ENCODE measurements around the gene FOXP1. TPM values are rescaled to one million over a fixed set of nuclear protein-coding genes. Genes with fewer than 3 reads are reported as not detected.

Gene FOXP1
- total and polyA plus RNA-seq, 8 donors: 13.4 to 74.1 (median 44.1) TPM

GRCh38 chr3:70916375-70917055 is 667.0 kb downstream of the FOXP1 start:
- no peak for ATAC-seq
- Histone ChIP-seq H3K9me3 (no peaks in the 10 kb centered on the region), H3K36me3 (no peaks in the 10 kb centered on the region), H3K27ac (no peak overlapping the region), H3K27me3 (no peaks in the 10 kb centered on the region), H3K4me3 (no peak overlapping the region), H3K4me1 (no peaks in the 10 kb centered on the region)
- intact Hi-C loops (cut with DNase I): no loop called here
- FAIRE-seq: no peak
- TF ChIP-seq CTCF (IDR thresholded peaks at IDR 0.05): no peak
- DNase-seq: no peak
- WGBS, 2 donors: 52 to 53% methylated on average over 4 of the region's 4 CpGs

- Histone ChIP-seq H3K36me3 (no peaks in the 10 kb centered on the region), H3K4me3 (no peak overlapping the region), H3K9me3 (no peaks in the 10 kb centered on the region), H3K4me1 (no peaks in the 10 kb centered on the region), H3K27ac (no peak overlapping the region), H3K27me3 (no peaks in the 10 kb centered on the region)
- intact Hi-C loops (cut with DNase I): no loop called here
- ATAC-seq: no peak
- TF ChIP-seq CTCF (IDR thresholded peaks at IDR 0.05): no peak
- no peak for FAIRE-seq
- DNase-seq: no peak
- 87% methylated on average over 1 of the region's 1 CpG for WGBS, 2 donors
Observed at GRCh38 chr3:70914862-70915261, 668.7 kb downstream of the FOXP1 start.

- Histone ChIP-seq H3K27ac (no peak overlapping the region), H3K27me3 (no peaks in the 10 kb centered on the region), H3K36me3 (no peaks in the 10 kb centered on the region), H3K4me1 (no peaks in the 10 kb centered on the region), H3K9me3 (no peaks in the 10 kb centered on the region), H3K4me3 (no peak overlapping the region)
- no peak for DNase-seq
- no peak for ATAC-seq
- no peak for TF ChIP-seq CTCF (IDR thresholded peaks at IDR 0.05)
- 83 to 91% methylated on average over 5 of the region's 5 CpGs for WGBS, 2 donors
- FAIRE-seq: no peak
- intact Hi-C loops (cut with DNase I): no loop called here
Observed at GRCh38 chr3:70911719-70912118, 671.8 kb downstream of the FOXP1 start.

GRCh38 chr3:70905491-70905890 is 678.0 kb downstream of the FOXP1 start:
- no peak overlapping the region for H3K27ac ChIP-seq
- 91% methylated on average over 11 of the region's 11 CpGs for WGBS, 2 donors
- no peak for TF ChIP-seq CTCF (IDR thresholded peaks at IDR 0.05)
- DNase-seq (no peak), ATAC-seq (no peak), FAIRE-seq (no peak)
- H3K4me1 ChIP-seq: no peaks in the 10 kb centered on the region
- no peaks in the 10 kb centered on the region for H3K36me3 ChIP-seq
- H3K4me3 ChIP-seq: no peak overlapping the region
- no peaks in the 10 kb centered on the region for H3K27me3 ChIP-seq
- intact Hi-C loops (cut with DNase I): no loop called here
- H3K9me3 ChIP-seq: no peaks in the 10 kb centered on the region

Small RNA genes within 50 kb of the gene (microRNA-seq; reads per million reads assigned to microRNA genes)
- 1.8 to 2.7 reads per million in 2 donors for gene MIR1284

Other genes with a start within 250 kb of the FOXP1 start
- gene EIF4E3, start 141.7 kb upstream of the FOXP1 start, total RNA-seq: 10 to 100 TPM; 13.2 to 17.3 (median 14.8) TPM
- 1 to 10 TPM; 4.1 to 7.3 TPM for gene EIF4E3, start 141.7 kb upstream of the FOXP1 start, polyA plus RNA-seq
- gene GPR27, start 170.1 kb upstream of the FOXP1 start, total RNA-seq: 1 to 10 TPM in 5 of 6 donors, under 1 TPM in 1; 0.83 to 6.4 (median 1.8) TPM
- gene GPR27, start 170.1 kb upstream of the FOXP1 start, polyA plus RNA-seq: 1 to 10 TPM; 1.4 to 4.6 TPM
- gene PROK2, start 201.4 kb upstream of the FOXP1 start, total RNA-seq: under 1 TPM in 3 of 6 donors, not detected in 3; 0.25 to 0.46 (median 0.43) TPM
- gene PROK2, start 201.4 kb upstream of the FOXP1 start, polyA plus RNA-seq: under 1 TPM in 1 of 2 donors, not detected in 1; 0.09 TPM